H1 (cell line): ENCODE data around the gene ZMAT5. TPM values are rescaled to one million over a fixed set of nuclear protein-coding genes. Genes with fewer than 3 reads are reported as not detected.

Source experiments
- HDAC6 ChIP-seq: IDR thresholded peaks from one replicate; pipeline ENCODE4 v1.7.1; 2012; ENCODE audit warnings: low read depth, mild to moderate bottlenecking, inconsistent platforms, low read length, moderate library complexity
- NRF1 ChIP-seq: IDR thresholded peaks from 2 replicates; pipeline ENCODE4 v1.6.1; 2011; ENCODE audit warnings: mild to moderate bottlenecking, low read depth, low read length, improper control_type of control experiment
- RBBP5 ChIP-seq: IDR thresholded peaks from 2 replicates; pipeline ENCODE4 v1.7.1; 2012; ENCODE audit warnings: low read depth, mild to moderate bottlenecking, inconsistent platforms, low read length, moderate library complexity, borderline replicate concordance
- RNF2 ChIP-seq: fragments of 200-900, 300-1000 bp; sonication (generic); IDR thresholded peaks from 2 replicates; pipeline ENCODE4 v1.7.1; 2016; ENCODE audit warnings: borderline replicate concordance, low read depth, mild to moderate bottlenecking, antibody characterized with exemption, low read length; ENCODE audit not compliant: poor library complexity, severe bottlenecking; ENCODE audit errors: missing control alignments
- RXRA ChIP-seq: IDR thresholded peaks from 2 replicates; pipeline ENCODE4 v1.6.1; 2011; ENCODE audit warnings: low read depth, mild to moderate bottlenecking, low read length, moderate library complexity; ENCODE audit not compliant: insufficient read depth
- SP2 ChIP-seq: IDR thresholded peaks from 2 replicates; pipeline ENCODE4 v1.6.1; 2012; ENCODE audit warnings: mild to moderate bottlenecking, low read length, inconsistent platforms
- polyA plus RNA-seq, 7 experiments: library from polyadenylated mRNA; depleted of rRNA in 3 of 7; stranded (reverse) in 5 of 7; unstranded in 2 of 7; fragments of >200 nt in 5 of 7; fragments of 200-250 nt in 2 of 7; gene quantifications; 1 replicate in 5 of 7; 2 replicates in 1 of 7; 4 replicates in 1 of 7; pipeline versions ENCODE4 v1.2.1 to v1.2.3, GENCODE V29; 2011 to 2013; ENCODE audit warnings: missing spikeins in 2 of 7, mixed read lengths in 2 of 7
- total RNA-seq: library from RNA; stranded (reverse); fragmentation: NEBNext Ultra II Directional; extraction: Animal tissue kit (Norgen Biotek cat#: 25700); gene quantifications from 2 replicates; pipeline ENCODE4 v1.2.1, GENCODE V29; 2021
- TF ChIP-seq, protein P1 (sequence below): IDR thresholded peaks from 2 replicates; pipeline ENCODE4 v1.6.1; 2011; ENCODE audit warnings: low read depth, mild to moderate bottlenecking, low read length; ENCODE audit not compliant: insufficient read depth
- TF ChIP-seq, protein P2 (sequence below), 3 experiments: IDR thresholded peaks; 1 replicate in 2 of 3; 2 replicates in 1 of 3; pipeline versions ENCODE4 v1.5.1 to v1.6.1; 2011; ENCODE audit warnings: low read length in 3 of 3, mild to moderate bottlenecking in 3 of 3, inconsistent platforms in 2 of 3, low read depth in 1 of 3, moderate library complexity in 1 of 3; ENCODE audit not compliant: insufficient read depth in 1 of 3; ENCODE audit errors: control extremely low read depth in 1 of 3

The ZMAT5 gene
- total and polyA plus RNA-seq, 2 of the 8 experiments (the other 6 are each of a cell fraction or from before 2014, with no cell fraction given) = 14.0 to 38.3 TPM

DNA sequence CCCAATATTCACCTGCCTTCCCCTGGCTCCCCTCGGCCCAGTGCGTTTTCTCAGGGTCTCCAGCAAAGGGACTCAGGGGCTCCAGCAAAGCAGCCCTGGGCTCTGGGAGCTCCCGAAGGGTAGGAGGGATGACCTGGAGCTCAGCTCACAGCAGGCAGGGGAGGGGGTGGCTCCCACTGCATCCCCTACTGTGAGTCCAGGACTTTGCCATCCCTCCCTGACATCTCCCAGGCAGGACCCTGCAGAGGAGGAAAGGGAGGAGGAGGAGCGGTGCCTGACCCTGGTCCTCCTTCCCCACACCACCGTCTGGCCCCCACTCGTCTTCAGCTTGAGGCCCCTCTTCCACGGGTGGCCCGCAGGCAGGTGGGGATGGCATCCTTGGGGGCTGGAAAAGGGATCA lies 42.0 kb downstream of the ZMAT5 start (continued):
- TF ChIP-seq RNF2 = no peak
- TF ChIP-seq, protein P1, sequence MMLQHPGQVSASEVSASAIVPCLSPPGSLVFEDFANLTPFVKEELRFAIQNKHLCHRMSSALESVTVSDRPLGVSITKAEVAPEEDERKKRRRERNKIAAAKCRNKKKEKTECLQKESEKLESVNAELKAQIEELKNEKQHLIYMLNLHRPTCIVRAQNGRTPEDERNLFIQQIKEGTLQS = no peak
- TF ChIP-seq, protein P2, sequence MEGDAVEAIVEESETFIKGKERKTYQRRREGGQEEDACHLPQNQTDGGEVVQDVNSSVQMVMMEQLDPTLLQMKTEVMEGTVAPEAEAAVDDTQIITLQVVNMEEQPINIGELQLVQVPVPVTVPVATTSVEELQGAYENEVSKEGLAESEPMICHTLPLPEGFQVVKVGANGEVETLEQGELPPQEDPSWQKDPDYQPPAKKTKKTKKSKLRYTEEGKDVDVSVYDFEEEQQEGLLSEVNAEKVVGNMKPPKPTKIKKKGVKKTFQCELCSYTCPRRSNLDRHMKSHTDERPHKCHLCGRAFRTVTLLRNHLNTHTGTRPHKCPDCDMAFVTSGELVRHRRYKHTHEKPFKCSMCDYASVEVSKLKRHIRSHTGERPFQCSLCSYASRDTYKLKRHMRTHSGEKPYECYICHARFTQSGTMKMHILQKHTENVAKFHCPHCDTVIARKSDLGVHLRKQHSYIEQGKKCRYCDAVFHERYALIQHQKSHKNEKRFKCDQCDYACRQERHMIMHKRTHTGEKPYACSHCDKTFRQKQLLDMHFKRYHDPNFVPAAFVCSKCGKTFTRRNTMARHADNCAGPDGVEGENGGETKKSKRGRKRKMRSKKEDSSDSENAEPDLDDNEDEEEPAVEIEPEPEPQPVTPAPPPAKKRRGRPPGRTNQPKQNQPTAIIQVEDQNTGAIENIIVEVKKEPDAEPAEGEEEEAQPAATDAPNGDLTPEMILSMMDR (IDR thresholded peaks at IDR 0.05; ENCODE audit: control extremely low read depth in 1 of 3, insufficient read depth in 1 of 3, low read depth in 1 of 3, low read length in 3 of 3) = no peak
- TF ChIP-seq NRF1 = no peak
- TF ChIP-seq RBBP5 = no peak
- TF ChIP-seq HDAC6 = no peak
- no peak for TF ChIP-seq SP2
- TF ChIP-seq RXRA = no peak
